Gastroesophageal sphincter (tissue), 4 donors: Measurements from ENCODE around the gene GALNT18. TPM values are rescaled to one million over a fixed set of nuclear protein-coding genes. Genes with fewer than 3 reads are reported as not detected.

Experiments
- ATAC-seq: fragments of 150-250 bp; one replicate; pipeline ENCODE4 v1.9.1; 2016; ENCODE audit warnings: mild to moderate bottlenecking, moderate library complexity
- H3K27ac ChIP-seq, 4 donors: fragments of 200-600 bp; sonication (generic) in 3 of 4; 1 replicate in 3 of 4; 2 replicates in 1 of 4; pipeline ENCODE4 v1.5.1; 2016 to 2019
- H3K27me3 ChIP-seq: fragments of 200-600 bp; sonication (generic); one replicate; pipeline ENCODE4 v1.5.1; 2019
- H3K36me3 ChIP-seq, 2 donors: fragments of 200-600 bp; sonication (generic); one replicate each; pipeline ENCODE4 v1.5.1; 2019; ENCODE audit warnings: control low read depth in 1 of 2
- H3K4me1 ChIP-seq, 3 donors: fragments of 200-600 bp; sonication (generic); 1 replicate in 2 of 3; 2 replicates in 1 of 3; pipeline ENCODE4 v1.5.1; 2016 to 2019; ENCODE audit warnings: control low read depth in 2 of 3
- H3K4me3 ChIP-seq, 2 donors: fragments of 200-600 bp; sonication (generic); one replicate each; pipeline ENCODE4 v1.5.1; 2019; ENCODE audit warnings: mild to moderate bottlenecking in 1 of 2, moderate library complexity in 1 of 2
- H3K9me3 ChIP-seq, 3 donors: fragments of 200-600 bp; sonication (generic); one replicate each; pipeline ENCODE4 v1.5.1; 2017 to 2019; ENCODE audit warnings: control low read depth in 2 of 3
- CTCF ChIP-seq, 4 experiments: fragments of 200-600 bp in 2 of 4; fragments of 450-650 bp in 2 of 4; sonication (generic) in 1 of 4; IDR thresholded peaks; one replicate each; pipeline ENCODE4 v1.5.1; 2017 to 2019; ENCODE audit warnings: antibody characterized with exemption in 4 of 4, mild to moderate bottlenecking in 2 of 4, moderate library complexity in 2 of 4
- EP300 ChIP-seq: sonication (generic); formaldehyde crosslinking; IDR thresholded peaks from one replicate; pipeline ENCODE4 v1.6.1; 2017; ENCODE audit warnings: antibody characterized with exemption, mild to moderate bottlenecking
- POLR2A ChIP-seq, 2 donors: fragments of 450-650 bp; IDR thresholded peaks; one replicate each; pipeline ENCODE4 v1.6.1; 2017; ENCODE audit warnings: antibody characterized with exemption in 2 of 2, mild to moderate bottlenecking in 2 of 2, moderate library complexity in 1 of 2
- POLR2AphosphoS5 ChIP-seq: sonication (generic); formaldehyde crosslinking; IDR thresholded peaks from one replicate; pipeline ENCODE4 v1.6.1; 2017; ENCODE audit warnings: antibody characterized with exemption
- WGBS, 2 donors: methylation state at CpG; one replicate each; pipeline ENCODE4 v1.1.5; 2018; ENCODE audit warnings: low coverage in 1 of 2; 5-methylcytosine and 5-hydroxymethylcytosine counted together
- total RNA-seq, 4 donors: library from RNA; depleted of rRNA; stranded (reverse); fragments of >200 nt; gene quantifications; one replicate each; pipeline ENCODE4 v1.1.0, GENCODE V29; 2016

GALNT18 gene
- total RNA-seq, 4 donors from 2014 or later: 16.0 to 65.6 (median 35.2) TPM

GRCh38 chr11:11401960-11402535 lies 219.8 kb downstream of the GALNT18 start:
- Histone ChIP-seq H3K27me3 (no peaks in the 10 kb centered on the region), H3K4me3 (no peak overlapping the region), H3K36me3 (no peaks in the 10 kb centered on the region), H3K4me1 (peaks cover 7 to 63% (median 13%) of the 10 kb centered on the region in 3 donors), H3K9me3 (no peaks in the 10 kb centered on the region), H3K27ac (peak overlapping the region in 3 of 4 donors; percentile 47 to 77 (median 58))
- TF ChIP-seq POLR2A (IDR thresholded peaks at IDR 0.05) (no peak), CTCF (IDR thresholded peaks at IDR 0.05) (no peak), EP300 (no peak), POLR2AphosphoS5 (no peak)
- ATAC-seq: no peak
- 45 to 50% methylated on average over 3 of the region's 3 CpGs for WGBS, 2 donors

GRCh38 chr11:11400635-11401232 lies 221.1 kb downstream of the GALNT18 start:
- no peak for TF ChIP-seq EP300
- TF ChIP-seq POLR2AphosphoS5: no peak
- TF ChIP-seq CTCF (IDR thresholded peaks at IDR 0.05): no peak
- no peak for TF ChIP-seq POLR2A (IDR thresholded peaks at IDR 0.05)
- no peaks in the 10 kb centered on the region for H3K27me3 ChIP-seq
- peak overlapping the region in 1 of 4 donors; percentile 47 for H3K27ac ChIP-seq
- peaks cover 7 to 63% (median 19%) of the 10 kb centered on the region in 3 donors for H3K4me1 ChIP-seq
- no peak overlapping the region for H3K4me3 ChIP-seq
- 93 to 100% methylated on average over 3 to 8 of the region's 9 CpGs for WGBS, 2 donors
- no peak for ATAC-seq
- H3K9me3 ChIP-seq: no peaks in the 10 kb centered on the region
- H3K36me3 ChIP-seq: no peaks in the 10 kb centered on the region

- Histone ChIP-seq H3K4me3 (no peak overlapping the region), H3K27me3 (no peaks in the 10 kb centered on the region), H3K27ac (no peak overlapping the region), H3K36me3 (no peaks in the 10 kb centered on the region), H3K4me1 (peaks cover 7 to 60% (median 19%) of the 10 kb centered on the region in 3 donors), H3K9me3 (no peaks in the 10 kb centered on the region)
- TF ChIP-seq CTCF (IDR thresholded peaks at IDR 0.05) (no peak), POLR2AphosphoS5 (no peak), POLR2A (IDR thresholded peaks at IDR 0.05) (no peak), EP300 (no peak)
- 97 to 100% methylated on average over 3 of the region's 3 CpGs for WGBS, 2 donors
- no peak for ATAC-seq
These were observed 221.7 kb downstream of the GALNT18 start for GRCh38 chr11:11400121-11400520.

GRCh38 chr11:11397781-11398180 lies 224.0 kb downstream of the GALNT18 start:
- H3K4me1 ChIP-seq: peaks cover 7 to 44% (median 10%) of the 10 kb centered on the region in 3 donors
- no peak overlapping the region for H3K27ac ChIP-seq
- no peak overlapping the region for H3K4me3 ChIP-seq
- 91 to 92% methylated on average over 3 of the region's 3 CpGs for WGBS, 2 donors
- TF ChIP-seq POLR2A (IDR thresholded peaks at IDR 0.05) (no peak), CTCF (IDR thresholded peaks at IDR 0.05) (no peak), EP300 (no peak), POLR2AphosphoS5 (no peak)
- H3K9me3 ChIP-seq: no peaks in the 10 kb centered on the region
- H3K27me3 ChIP-seq: no peaks in the 10 kb centered on the region
- H3K36me3 ChIP-seq: no peaks in the 10 kb centered on the region
- no peak for ATAC-seq

- no peaks in the 10 kb centered on the region for H3K36me3 ChIP-seq
- H3K27ac ChIP-seq: peak overlapping the region in 3 of 4 donors; percentile 71 to 75 (median 72)
- H3K4me3 ChIP-seq: no peak overlapping the region
- no peak for TF ChIP-seq EP300
- no peak for TF ChIP-seq POLR2AphosphoS5
- no peak for TF ChIP-seq POLR2A (IDR thresholded peaks at IDR 0.05)
- TF ChIP-seq CTCF (IDR thresholded peaks at IDR 0.05): no peak
- no peaks in the 10 kb centered on the region for H3K9me3 ChIP-seq
- 69% methylated on average over 2 of the region's 2 CpGs; no CpG with 5 or more reads in 1 of the 2 donors for WGBS, 2 donors
- H3K4me1 ChIP-seq: peaks cover under 1 to 44% (median 10%) of the 10 kb centered on the region in 3 donors
- no peaks in the 10 kb centered on the region for H3K27me3 ChIP-seq
- no peak for ATAC-seq
These were observed 224.8 kb downstream of the GALNT18 start for GRCh38 chr11:11397036-11397415.
